Activated CD4-positive, alpha-beta T cell treated with anti-CD3 and anti-CD28 coated beads, Interleukin-2, amount 50 U/mL, for 24 hours (primary cell): ENCODE measurements around the gene GNAL.

Experiments
- DNase-seq, 2 donors: peaks; one replicate each; pipeline ENCODE4 v3.0.0-alpha.2; 2020; ENCODE audit warnings: low read depth in 1 of 2, low spot score in 1 of 2

GNAL gene

GRCh38 chr18:11760498-11761167 is 71.6 kb downstream of the GNAL start:
- DNase-seq, result no peak

- no peak for DNase-seq
Measured at GRCh38 chr18:11761553-11761952, 72.5 kb downstream of the GNAL start.

- DNase-seq, result no peak
Measured at GRCh38 chr18:11762429-11762828, 73.4 kb downstream of the GNAL start.

GRCh38 chr18:11767329-11767728 is 78.3 kb downstream of the GNAL start:
- no peak for DNase-seq

- no peak for DNase-seq
Measured at GRCh38 chr18:11767935-11768334, 78.9 kb downstream of the GNAL start.

- DNase-seq, result no peak
Measured at GRCh38 chr18:11775436-11776174, 86.5 kb downstream of the GNAL start.

GRCh38 chr18:11780042-11780441 is 91.0 kb downstream of the GNAL start:
- DNase-seq, result no peak

GRCh38 chr18:11783716-11784331 is 94.8 kb downstream of the GNAL start:
- no peak for DNase-seq

- DNase-seq, result no peak
Measured at GRCh38 chr18:11784674-11785304, 95.7 kb downstream of the GNAL start.

GRCh38 chr18:11785444-11786055 is 96.5 kb downstream of the GNAL start:
- DNase-seq, result no peak

- DNase-seq, result no peak
Measured at GRCh38 chr18:11789716-11790510, 100.8 kb downstream of the GNAL start.

- DNase-seq, result no peak
Measured at GRCh38 chr18:11791131-11791530, 102.1 kb downstream of the GNAL start.

- no peak for DNase-seq
Measured at GRCh38 chr18:11792632-11793031, 103.6 kb downstream of the GNAL start.

- no peak for DNase-seq
Measured at GRCh38 chr18:11794195-11794594, 105.1 kb downstream of the GNAL start.

GRCh38 chr18:11795916-11796315 is 106.9 kb downstream of the GNAL start:
- no peak for DNase-seq

GRCh38 chr18:11798271-11798670 is 109.2 kb downstream of the GNAL start:
- DNase-seq, result no peak

GRCh38 chr18:11799066-11799465 is 110.0 kb downstream of the GNAL start:
- no peak for DNase-seq

GRCh38 chr18:11800566-11801334 is 111.7 kb downstream of the GNAL start:
- no peak for DNase-seq

GRCh38 chr18:11801573-11801972 is 112.5 kb downstream of the GNAL start:
- no peak for DNase-seq

- DNase-seq, result no peak
Measured at GRCh38 chr18:11802158-11802557, 113.1 kb downstream of the GNAL start.
